Stimulated activated CD8-positive, alpha-beta memory T cell treated with anti-CD3 and anti-CD28 coated beads, Interleukin-7, amount 100 ng/mL, for 1 hour (primary cell): ENCODE data around the gene SLC25A36.
"Not testable (repeated sequence)": the region's sequence is repeated elsewhere in the genome, so short reads cannot be mapped to it uniquely, and the experiment has no call there.

ENCODE experiments used
- DNase-seq, 2 donors: peaks; one replicate each; pipeline ENCODE4 v3.0.0-alpha.2; 2020; ENCODE audit warnings: low read depth in 2 of 2

The SLC25A36 gene

DNA sequence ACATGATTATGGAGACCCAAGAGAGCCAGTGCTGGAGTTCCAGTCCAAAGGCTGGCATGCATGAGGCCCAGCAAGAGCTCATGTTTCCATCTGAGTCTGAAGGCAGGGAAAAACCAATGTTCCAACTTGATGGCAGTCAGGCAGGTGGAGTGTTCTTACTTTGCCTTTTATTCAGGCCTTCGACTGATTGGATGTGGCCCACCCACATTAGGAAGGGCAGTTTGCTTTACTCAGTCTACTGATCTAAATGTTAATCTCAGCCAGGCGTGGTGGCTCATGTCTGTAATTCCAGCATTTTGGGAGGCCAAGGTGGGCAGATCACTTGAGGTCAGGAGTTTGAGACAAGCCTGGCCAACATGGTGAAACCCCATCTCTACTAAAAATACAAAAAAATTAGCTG lies 53.2 kb downstream of the SLC25A36 start:
- not testable (repeated sequence) for DNase-seq

DNA sequence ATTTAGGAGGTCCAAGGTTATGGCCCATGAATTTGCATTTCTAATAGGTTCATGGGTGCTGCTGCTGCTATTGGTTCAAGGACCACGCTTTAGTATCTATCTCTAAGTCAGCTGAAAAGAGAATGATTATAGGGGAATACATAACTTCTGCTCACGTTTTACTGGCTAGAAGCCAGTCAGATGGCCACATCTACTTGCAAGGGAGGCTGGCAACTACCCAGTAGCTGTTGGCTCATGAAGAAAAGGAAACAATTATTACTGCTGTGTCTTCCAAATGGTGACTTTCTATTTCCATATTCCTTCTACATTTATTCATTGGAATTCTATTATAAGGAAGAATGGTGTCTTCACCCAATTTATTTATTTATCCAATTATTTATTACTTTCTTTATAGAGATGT lies 54.2 kb downstream of the SLC25A36 start:
- DNase-seq: no peak

DNA sequence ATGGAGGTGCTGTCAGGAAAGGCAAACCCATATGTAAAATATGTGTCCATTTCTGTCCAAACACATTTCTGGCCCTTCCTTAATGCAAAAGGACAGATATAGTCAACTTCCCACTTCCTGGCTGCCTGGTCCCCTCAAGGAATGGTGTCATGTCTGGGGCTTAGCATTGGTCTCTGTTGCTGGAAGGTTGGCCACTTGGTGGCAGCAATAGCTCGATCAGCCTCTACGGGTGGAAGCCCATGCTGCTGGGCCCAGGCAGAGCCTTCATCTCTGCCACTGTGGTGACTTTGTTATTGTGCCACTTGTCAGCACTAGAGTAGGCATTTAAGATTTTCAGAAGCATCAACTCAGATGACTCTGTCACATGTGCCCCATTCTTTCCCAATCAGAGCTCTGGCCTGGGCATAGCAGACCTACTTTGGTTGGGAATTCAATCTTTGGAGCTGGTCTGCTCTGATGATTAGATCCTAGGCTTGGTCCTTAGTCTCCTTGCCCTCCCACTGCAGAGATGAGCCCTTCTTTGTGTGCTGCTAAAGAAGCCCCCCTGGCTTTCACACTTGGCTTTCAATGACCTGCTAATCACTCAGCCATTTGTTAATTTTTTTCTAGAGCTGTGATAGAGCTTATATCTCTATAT lies 58.5 kb downstream of the SLC25A36 start:
- peak in 1 of 2 donors; percentile 2 for DNase-seq

DNA sequence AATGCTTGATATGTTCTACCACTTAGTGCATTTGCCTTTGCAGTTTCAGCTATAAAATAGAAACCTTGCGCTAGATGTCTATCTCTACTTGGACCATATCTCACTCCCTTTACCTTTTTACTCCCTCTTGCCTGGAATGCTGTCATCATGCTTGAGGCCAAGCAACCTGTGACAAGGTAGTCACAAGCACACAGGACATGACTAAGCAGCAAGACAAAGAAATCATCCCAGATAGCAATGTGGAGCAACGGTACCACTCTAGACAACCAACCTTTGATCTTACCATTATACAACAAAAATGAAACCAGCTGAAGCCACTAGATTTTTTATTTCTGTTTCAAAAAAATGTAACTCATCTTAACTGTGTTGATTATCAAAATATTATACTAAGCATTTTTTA lies 59.0 kb downstream of the SLC25A36 start:
- no peak for DNase-seq

DNA sequence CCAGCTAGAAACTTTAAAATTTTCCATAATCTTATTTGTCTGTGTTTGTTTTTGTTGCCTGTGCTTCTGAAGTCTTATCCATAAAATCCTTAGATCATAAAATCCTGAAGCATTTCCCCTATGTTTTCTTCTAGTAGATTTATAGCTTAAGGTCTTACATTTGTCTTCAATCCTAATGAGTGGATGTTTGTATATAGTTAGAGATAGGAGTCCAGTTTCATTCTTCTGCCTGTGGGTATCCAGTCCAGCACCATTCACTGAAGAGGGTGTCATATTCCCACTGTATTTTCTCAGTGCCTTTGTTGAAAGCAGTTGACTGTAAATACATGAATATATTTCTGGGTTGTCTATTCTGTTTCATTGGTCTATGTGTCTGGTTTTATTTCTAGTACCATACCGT lies 64.7 kb downstream of the SLC25A36 start:
- DNase-seq: no peak

DNA sequence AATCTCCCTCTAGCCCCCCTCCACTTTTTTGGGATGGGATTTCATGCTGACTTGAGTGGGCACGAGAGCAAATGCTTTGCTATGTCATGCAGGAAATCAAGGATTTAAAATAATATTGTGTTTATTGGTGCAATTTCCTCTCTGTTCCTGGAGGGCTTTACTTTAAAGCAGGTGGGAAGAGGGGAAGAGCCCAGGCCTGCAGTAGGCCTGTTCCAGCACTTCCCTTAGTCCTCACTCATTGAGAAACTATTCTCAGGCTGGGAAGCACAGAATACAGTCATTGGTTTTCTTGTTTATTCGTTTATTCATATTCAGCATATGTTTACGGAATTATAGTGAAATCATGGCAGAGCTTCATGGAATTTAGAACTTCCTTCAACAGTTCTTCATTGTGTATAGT lies 67.9 kb downstream of the SLC25A36 start:
- DNase-seq: no peak

DNA sequence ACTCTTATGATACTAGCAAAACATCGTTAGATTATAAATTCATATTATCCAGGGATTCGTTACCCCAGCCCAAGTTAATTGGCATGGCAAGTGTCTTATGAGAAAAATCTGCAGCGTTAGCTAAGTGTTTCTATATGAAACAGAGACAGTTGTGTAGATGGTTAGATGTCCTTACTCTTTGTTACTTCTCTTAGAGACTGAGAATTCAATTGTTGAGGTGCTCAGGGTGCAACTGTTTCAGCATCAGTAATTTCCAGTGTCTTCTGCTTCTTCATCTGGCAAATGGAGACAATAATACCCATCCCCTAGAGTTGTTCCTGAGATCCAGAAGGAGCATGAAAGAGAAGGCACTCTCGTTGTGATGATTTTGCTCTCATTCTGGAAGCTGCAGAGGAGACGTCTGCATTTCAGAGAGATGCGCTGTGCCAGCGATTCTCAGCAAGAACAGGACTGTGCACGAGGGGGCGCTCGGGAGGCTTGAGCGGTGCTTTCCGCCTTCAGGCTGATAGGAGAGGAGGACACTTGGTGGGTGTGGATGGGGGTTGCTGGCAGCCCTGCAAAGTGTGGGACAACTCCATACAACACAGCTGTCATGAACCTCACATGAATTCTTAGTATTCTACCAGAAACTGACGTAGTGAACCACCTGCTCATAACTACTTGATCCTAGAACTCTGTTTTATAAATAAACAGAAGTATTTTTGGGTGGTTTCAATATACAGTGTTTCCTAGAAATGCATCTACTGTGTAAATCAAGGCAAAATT lies 69.8 kb downstream of the SLC25A36 start:
- peak; percentile 31 to 59 for DNase-seq

DNA sequence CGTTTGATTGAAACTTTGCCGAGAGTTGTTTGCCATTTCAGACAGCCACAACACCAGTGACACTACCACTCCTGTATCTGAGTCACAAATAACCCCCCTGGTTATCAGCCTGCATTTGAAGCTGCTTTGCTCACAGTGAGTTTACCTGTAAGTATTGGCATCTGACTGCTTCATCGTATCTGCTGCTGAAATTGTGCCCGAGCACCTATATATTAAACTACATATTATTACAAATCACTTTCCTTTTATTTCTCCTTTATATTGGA lies 70.3 kb downstream of the SLC25A36 start:
- no peak for DNase-seq

DNA sequence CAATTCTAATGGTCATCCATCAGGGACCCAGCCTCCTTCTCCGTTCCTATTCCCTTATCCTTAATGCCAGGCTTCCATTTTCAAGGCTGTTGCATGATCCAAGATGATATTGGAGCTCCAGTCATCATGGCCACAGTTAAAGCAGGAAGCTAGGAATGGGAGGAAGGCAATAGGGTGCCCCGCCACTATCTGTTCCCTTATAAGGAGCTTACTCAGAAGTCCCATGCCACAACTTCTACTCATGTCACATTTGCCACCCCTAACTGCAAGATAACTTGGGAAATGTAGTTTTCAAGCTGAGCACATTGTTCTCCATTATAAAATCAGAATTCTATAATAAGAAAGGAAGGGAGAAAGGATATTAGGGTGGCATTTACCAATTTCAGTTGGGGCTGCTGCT lies 70.9 kb downstream of the SLC25A36 start:
- no peak for DNase-seq

DNA sequence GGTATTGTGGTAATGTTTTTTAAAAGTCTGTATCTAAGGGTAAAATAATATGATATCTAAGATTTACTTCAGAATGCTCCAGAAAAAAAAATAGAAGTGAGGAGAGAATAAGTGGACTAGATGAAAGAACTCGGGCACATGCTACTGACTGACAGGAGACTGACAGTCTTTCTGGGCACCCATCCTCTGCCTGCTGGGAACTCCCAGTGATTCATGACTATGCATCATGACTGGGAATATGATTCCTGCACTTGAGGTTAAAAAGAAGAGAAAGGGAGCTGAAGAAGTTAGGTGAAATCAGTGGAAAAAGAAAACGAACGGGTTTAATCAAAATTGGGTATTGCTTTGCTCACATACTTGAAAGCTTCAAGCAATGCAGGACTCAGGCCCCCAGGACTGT lies 73.8 kb downstream of the SLC25A36 start:
- DNase-seq: no peak

DNA sequence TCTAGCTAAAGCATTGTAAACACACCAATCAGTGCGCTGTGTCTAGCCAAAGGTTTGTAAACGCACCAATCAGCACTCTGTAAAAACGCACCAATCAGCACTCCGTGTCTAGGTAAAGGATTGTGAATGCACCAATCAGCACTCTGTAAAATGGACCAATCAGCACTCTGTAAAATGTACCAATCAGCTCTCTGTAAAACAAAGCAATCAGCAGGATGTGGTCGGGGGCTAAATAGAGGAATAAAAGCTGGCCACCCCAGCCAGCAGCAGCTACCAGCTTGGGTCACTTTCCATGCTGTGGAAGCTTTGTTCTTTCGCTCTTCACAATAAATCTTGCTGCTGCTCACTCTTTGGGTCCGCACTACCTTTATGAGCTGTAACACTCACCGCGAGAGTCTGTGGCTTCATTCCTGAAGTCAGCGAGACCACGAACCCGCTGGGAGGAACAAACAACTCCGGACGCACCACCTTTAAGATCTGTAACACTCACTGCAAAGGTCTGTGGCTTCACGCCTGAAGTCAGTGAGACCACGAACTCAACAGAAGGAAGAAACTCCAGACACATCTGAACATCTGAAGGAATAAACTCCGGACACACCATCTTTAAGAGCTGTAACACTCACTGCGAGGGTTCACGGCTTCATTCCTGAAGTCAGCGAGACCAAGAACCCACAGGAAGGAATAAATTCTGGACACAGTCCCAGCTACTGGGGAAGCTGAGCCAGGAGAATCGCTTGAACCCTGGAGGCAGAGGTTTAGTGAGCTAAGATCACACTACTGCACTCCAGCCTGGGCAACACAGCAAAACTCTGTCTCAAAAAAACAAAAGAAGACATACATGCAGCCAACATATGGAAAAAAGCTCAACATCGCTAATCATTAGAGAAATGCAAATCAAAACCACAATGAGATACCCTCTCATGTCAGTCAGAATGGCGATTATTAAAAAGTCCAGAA lies 76.0 kb downstream of the SLC25A36 start:
- not testable (repeated sequence) for DNase-seq

DNA sequence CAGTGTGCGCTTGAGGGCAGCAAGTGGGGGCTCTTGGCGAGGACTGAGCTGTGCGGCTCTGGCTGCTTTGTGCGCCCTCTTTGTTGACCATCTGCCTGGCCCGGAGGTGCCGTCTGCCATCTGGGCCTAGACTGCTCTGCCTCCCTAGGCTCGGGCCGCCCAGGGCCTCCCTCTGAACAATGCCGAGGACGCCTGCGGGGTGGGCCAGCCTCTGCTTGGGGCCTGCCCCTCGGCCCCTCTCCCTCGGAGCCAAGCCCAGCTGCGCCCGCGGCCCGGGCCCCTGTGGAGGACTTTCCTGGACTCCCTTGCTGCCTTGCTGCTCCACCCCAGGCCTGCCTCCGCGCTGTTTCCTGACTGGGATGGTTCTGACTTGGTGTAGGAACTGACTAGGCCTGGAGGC lies 77.6 kb downstream of the SLC25A36 start:
- no peak for DNase-seq

DNA sequence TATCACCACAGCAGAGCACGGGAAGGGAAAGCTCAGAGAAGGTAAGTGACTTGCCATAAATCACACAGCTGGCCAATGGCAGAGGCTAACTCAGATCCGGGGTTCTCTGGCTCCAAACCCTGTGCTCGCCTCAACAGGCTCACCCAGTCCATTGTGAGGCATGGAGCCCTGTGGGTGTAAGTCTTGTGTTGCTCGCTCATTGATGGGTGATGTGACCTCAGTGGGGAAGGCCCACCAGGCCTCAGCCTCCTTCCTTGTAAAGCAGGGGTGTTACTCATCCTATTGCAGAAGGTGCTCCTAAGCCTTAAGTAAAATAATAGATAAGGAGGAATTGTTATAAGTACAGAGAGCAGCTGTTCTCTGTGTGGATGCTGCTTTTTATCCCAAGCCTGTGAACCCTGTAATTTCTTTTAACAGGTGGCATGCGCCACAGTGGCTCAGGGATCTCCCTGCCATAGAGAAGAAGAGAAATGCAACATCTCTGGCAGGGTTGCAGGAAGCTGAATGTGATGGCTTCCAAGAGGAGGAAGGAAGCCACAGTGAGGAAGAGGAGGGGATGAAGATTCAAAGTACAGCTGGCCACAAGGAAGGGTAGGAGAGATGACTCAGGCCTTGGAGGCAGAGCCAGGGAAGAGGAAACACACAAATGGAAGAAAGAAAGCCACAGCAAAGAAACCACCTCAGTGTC lies 78.7 kb downstream of the SLC25A36 start:
- DNase-seq: no peak

DNA sequence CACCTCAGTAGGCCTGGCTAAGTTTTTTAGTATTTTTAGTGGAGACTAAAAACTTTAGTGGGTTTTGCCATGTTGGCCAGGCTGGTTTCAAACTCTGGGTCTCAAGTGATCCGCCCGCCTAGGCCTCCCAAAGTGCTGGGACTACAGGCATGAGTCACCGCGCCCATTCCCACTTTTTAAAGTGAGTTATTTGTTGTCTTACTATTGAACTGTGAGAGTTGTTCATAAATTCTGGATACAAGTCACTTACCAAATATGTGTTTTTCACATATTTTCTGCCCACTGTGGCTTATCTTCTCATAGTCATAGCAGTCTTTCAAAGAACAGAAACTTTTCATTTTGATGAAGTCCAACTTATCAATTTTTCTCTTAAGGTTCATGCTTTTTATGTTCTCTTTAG lies 79.6 kb downstream of the SLC25A36 start:
- DNase-seq: no peak
